Upper lobe of left lung (tissue), 6 donors: Measurements from ENCODE around the gene CSNK1G1. TPM values are rescaled to one million over a fixed set of nuclear protein-coding genes. Genes with fewer than 3 reads are reported as not detected.

Experiments used
- ATAC-seq, 2 donors: fragments of 200-7000 bp; cut with Tn5 transposase; one replicate each; pipeline ENCODE4 v1.9.1; 2022; ENCODE audit warnings: mild to moderate bottlenecking in 2 of 2, moderate library complexity in 2 of 2; ENCODE audit not compliant: low FRiP score in 2 of 2
- DNase-seq, 2 donors: peaks; one replicate each; pipeline ENCODE4 v3.0.0-alpha.2; 2019 to 2020
- H3K27ac ChIP-seq, 4 donors: fragments of 200-600 bp; sonication (generic); one replicate each; pipeline ENCODE4 v1.5.1; 2016 to 2019
- H3K27me3 ChIP-seq, 4 donors: fragments of 200-600 bp; sonication (generic); one replicate each; pipeline ENCODE4 v1.5.1; 2017 to 2019
- H3K36me3 ChIP-seq, 4 donors: fragments of 200-600 bp; sonication (generic); one replicate each; pipeline ENCODE4 v1.5.1; 2016 to 2019
- H3K4me1 ChIP-seq, 4 donors: fragments of 200-600 bp; sonication (generic); one replicate each; pipeline ENCODE4 v1.5.1; 2018 to 2019
- H3K4me3 ChIP-seq, 4 donors: fragments of 200-600 bp; sonication (generic); one replicate each; pipeline ENCODE4 v1.5.1; 2017 to 2019; ENCODE audit warnings: mild to moderate bottlenecking in 2 of 4, moderate library complexity in 1 of 4
- H3K9me3 ChIP-seq, 4 donors: fragments of 200-600 bp; sonication (generic); one replicate each; pipeline ENCODE4 v1.5.1; 2018 to 2019
- EP300 ChIP-seq, 4 donors: sonication (generic); formaldehyde crosslinking; IDR thresholded peaks; one replicate each; pipeline ENCODE4 v1.5.1; 2017; ENCODE audit warnings: antibody characterized with exemption in 4 of 4, control low read depth in 2 of 4
- POLR2A ChIP-seq, 4 donors: fragments of 450-650 bp; IDR thresholded peaks; one replicate each; pipeline ENCODE4 v1.5.1; 2016 to 2017; ENCODE audit warnings: antibody characterized with exemption in 4 of 4, mild to moderate bottlenecking in 2 of 4
- POLR2AphosphoS5 ChIP-seq, 2 donors: sonication (generic); formaldehyde crosslinking; IDR thresholded peaks; one replicate each; pipeline ENCODE4 v1.5.1; 2017; ENCODE audit warnings: antibody characterized with exemption in 2 of 2
- WGBS, 2 donors: methylation state at CpG; one replicate each; pipeline ENCODE4 v1.1.5; 2017 to 2018; 5-methylcytosine and 5-hydroxymethylcytosine counted together
- total RNA-seq, 6 donors: library from RNA; depleted of rRNA in 4 of 6; stranded (reverse); fragments of >200 nt in 4 of 6; gene quantifications; one replicate each; pipeline versions ENCODE4 v1.1.0 to v1.2.1, GENCODE V29; 2016 to 2021
- TF ChIP-seq, protein P1 (sequence below), 6 experiments: fragments of 450-650 bp in 4 of 6; fragments of 200-600 bp in 2 of 6; sonication (generic) in 2 of 6; IDR thresholded peaks; one replicate each; pipeline ENCODE4 v1.5.1; 2016 to 2019; ENCODE audit warnings: antibody characterized with exemption in 6 of 6
- donor health status: DM: no; HTN: no; CAD: no; lungs with moderate emphysema.
- donor health status: DM: no; HTN: yes; CAD: no; lungs with severe emphysema.

Gene CSNK1G1
- total RNA-seq, 6 donors from 2014 or later = 14.8 to 49.6 (median 19.6) TPM

DNA sequence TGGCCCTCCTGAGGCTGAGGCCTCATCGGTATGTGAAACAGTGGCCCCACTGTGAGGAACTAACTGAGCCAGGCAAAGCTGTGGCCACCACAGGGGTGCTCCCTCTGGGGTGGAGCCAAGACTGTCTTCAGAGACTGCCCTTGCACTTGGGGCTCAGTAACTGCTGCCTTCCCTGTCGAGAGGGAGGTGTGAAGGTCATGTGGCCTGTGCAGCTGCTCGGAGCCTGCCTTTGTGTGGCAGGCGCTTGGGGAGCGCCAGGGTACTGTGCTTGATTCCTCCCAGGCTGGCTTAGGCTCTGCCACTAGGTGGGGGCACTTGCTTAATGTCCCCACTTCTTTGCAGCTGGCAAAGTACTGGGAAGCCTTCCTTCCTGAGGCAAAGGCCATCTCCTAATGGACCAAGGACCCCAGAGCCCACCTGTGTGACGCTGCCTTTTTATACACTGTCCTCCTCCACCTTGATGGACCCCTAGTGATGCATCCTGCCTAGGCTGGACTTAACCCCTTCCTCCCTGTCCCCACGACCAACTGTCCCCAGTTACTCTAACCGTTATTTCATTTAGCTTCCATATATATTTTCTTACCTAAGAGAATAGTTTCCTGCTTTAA, 218.6 kb downstream of the CSNK1G1 start:
- Histone ChIP-seq H3K4me1 (peaks cover 0 to 23% (median 12%) of the 10 kb centered on the region in 4 donors), H3K36me3 (peaks cover 13 to 87% (median 73%) of the 10 kb centered on the region in 4 donors), H3K27me3 (no peaks in the 10 kb centered on the region), H3K27ac (no peak overlapping the region), H3K4me3 (no peak overlapping the region), H3K9me3 (no peaks in the 10 kb centered on the region)
- DNase-seq (no peak), ATAC-seq (no peak)
- TF ChIP-seq POLR2A (IDR thresholded peaks at IDR 0.05) (no peak), EP300 (IDR thresholded peaks at IDR 0.05) (no peak), POLR2AphosphoS5 (IDR thresholded peaks at IDR 0.05) (no peak)
- TF ChIP-seq, protein P1, sequence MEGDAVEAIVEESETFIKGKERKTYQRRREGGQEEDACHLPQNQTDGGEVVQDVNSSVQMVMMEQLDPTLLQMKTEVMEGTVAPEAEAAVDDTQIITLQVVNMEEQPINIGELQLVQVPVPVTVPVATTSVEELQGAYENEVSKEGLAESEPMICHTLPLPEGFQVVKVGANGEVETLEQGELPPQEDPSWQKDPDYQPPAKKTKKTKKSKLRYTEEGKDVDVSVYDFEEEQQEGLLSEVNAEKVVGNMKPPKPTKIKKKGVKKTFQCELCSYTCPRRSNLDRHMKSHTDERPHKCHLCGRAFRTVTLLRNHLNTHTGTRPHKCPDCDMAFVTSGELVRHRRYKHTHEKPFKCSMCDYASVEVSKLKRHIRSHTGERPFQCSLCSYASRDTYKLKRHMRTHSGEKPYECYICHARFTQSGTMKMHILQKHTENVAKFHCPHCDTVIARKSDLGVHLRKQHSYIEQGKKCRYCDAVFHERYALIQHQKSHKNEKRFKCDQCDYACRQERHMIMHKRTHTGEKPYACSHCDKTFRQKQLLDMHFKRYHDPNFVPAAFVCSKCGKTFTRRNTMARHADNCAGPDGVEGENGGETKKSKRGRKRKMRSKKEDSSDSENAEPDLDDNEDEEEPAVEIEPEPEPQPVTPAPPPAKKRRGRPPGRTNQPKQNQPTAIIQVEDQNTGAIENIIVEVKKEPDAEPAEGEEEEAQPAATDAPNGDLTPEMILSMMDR (IDR thresholded peaks at IDR 0.05) = no peak
- WGBS, 2 donors = 83 to 84% methylated on average over 7 to 8 of the region's 8 CpGs

DNA sequence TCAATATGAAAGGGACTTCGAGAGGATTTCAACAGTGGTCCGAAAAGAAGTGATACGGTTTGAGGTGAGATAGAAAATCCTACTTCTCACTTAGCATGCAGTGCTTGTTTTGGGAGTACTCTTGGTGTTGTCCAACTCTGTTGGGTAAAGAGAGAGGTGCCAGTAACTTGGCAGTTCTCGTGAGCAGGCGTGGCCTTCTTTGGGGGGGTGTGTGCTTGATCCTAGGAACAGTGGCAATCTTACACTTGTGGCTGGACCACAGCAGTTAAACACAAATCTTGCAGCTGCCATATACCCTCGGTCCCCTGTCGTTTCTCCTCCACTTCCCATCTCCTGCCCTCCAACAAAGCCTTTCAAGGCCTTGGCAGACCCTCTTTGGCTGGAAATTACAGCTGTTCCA, 219.6 kb downstream of the CSNK1G1 start:
- ATAC-seq (no peak), DNase-seq (no peak)
- peaks cover 0 to 23% (median 12%) of the 10 kb centered on the region in 4 donors for H3K4me1 ChIP-seq
- H3K27ac ChIP-seq = no peak overlapping the region
- H3K4me3 ChIP-seq = no peak overlapping the region
- H3K9me3 ChIP-seq = no peaks in the 10 kb centered on the region
- TF ChIP-seq POLR2A (IDR thresholded peaks at IDR 0.05) (no peak), EP300 (IDR thresholded peaks at IDR 0.05) (no peak), POLR2AphosphoS5 (IDR thresholded peaks at IDR 0.05) (no peak)
- TF ChIP-seq, protein P1 (IDR thresholded peaks at IDR 0.05) = no peak
- no peaks in the 10 kb centered on the region for H3K27me3 ChIP-seq
- peaks cover 22 to 87% (median 74%) of the 10 kb centered on the region in 4 donors for H3K36me3 ChIP-seq
- WGBS, 2 donors = 84% methylated on average over 7 of the region's 7 CpGs

DNA sequence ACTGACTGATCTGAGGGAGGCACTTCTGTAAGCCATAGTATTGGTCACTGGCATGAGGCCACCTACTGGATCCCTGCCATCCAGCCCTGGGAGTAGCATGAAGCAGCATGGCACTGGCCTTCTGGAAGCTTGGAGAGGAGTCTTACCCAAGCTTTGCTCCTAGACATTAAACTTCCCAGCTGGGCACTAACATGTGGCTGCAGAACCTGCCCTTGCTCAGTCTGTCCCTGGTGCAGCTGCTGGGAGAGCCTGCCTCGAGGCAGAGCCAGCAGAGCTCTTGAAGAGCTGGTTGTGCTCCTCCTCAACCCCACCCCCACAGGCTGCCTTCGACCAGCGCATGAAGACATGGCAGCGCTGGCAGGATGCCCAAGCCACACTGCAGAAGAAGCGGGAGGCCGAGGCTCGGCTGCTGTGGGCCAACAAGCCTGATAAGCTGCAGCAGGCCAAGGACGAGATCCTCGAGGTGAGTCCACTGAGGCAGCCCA, 221.6 kb downstream of the CSNK1G1 start:
- Histone ChIP-seq H3K36me3 (peaks cover 40 to 96% (median 87%) of the 10 kb centered on the region in 4 donors), H3K27me3 (no peaks in the 10 kb centered on the region), H3K9me3 (no peaks in the 10 kb centered on the region), H3K4me3 (no peak overlapping the region), H3K4me1 (peaks cover 0 to 23% (median 12%) of the 10 kb centered on the region in 4 donors), H3K27ac (peak overlapping the region in 1 of 4 donors; percentile 48)
- ATAC-seq = peak in 1 of 2 donors; percentile 54
- TF ChIP-seq, protein P1 (IDR thresholded peaks at IDR 0.05) = no peak
- TF ChIP-seq POLR2AphosphoS5 (IDR thresholded peaks at IDR 0.05) (no peak), EP300 (IDR thresholded peaks at IDR 0.05) (no peak), POLR2A (IDR thresholded peaks at IDR 0.05) (no peak)
- WGBS, 2 donors = 47 to 86% methylated on average over 1 to 9 of the region's 9 CpGs
- DNase-seq = peak; percentile 59 to 73

DNA sequence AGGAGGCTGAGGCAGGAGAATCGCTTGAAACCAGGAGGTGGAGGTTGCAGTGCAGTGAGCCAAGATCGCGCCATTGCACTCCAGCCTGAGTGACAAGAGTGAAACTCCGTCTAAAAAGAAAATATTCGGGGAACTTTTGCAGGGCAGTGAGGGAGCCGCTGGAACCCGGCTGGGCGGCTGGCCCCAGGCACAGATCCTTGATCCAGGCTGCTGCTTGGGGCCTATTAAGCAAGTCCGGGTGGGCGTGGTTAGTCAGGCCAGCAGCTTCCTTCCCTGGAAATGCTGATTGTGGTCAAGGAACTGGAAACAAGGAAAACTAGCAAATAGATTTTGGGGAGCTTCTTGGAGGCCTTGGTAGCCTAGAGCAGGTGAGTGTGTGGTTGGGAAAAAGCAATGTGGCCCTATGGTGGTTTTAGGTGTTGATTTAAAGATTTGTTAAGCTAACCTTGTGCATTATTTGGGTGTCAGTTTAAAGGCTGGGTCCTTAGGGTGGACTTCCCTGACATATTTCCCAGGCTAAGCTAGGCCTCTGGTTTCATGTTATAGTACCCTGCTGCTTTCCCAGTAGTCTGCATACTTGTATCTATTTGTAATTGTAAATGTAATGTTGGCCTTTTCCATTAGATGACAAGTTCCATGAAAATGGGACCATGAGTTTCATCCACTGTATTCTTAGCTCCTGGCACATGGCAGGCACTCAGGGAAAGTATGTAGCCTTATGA, 222.2 kb downstream of the CSNK1G1 start:
- DNase-seq (peak in 1 of 2 donors; percentile 55), ATAC-seq (no peak)
- Histone ChIP-seq H3K4me1 (peaks cover 0 to 23% (median 12%) of the 10 kb centered on the region in 4 donors), H3K27ac (peak overlapping the region in 1 of 4 donors; percentile 53), H3K27me3 (no peaks in the 10 kb centered on the region), H3K36me3 (peaks cover 40 to 100% (median 90%) of the 10 kb centered on the region in 4 donors), H3K9me3 (no peaks in the 10 kb centered on the region), H3K4me3 (no peak overlapping the region)
- WGBS, 2 donors = 87 to 93% methylated on average over 10 of the region's 10 CpGs
- TF ChIP-seq POLR2A (IDR thresholded peaks at IDR 0.05) (no peak), EP300 (IDR thresholded peaks at IDR 0.05) (no peak), POLR2AphosphoS5 (IDR thresholded peaks at IDR 0.05) (no peak)
- TF ChIP-seq, protein P1 (IDR thresholded peaks at IDR 0.05) = no peak
